Astrocyte (in vitro differentiated cells and primary cell): ENCODE measurements around the gene GPER1. TPM values are rescaled to one million over a fixed set of nuclear protein-coding genes. Genes with fewer than 3 reads are reported as not detected.

Experiments used
- DNase-seq: peaks from one replicate; pipeline ENCODE4 v3.0.0-alpha.2; 2010; ENCODE audit warnings: low read depth
- FAIRE-seq: peaks from 2 replicates; lab custom pipeline; 2011; peaks lifted over from hg19 to GRCh38; lab: Jason Lieb, UNC
- H2AFZ ChIP-seq: 2 replicates; pipeline ENCODE4 v1.6.0; 2012; ENCODE audit warnings: low read depth, low read length, inconsistent platforms
- H3K27ac ChIP-seq: 2 replicates; pipeline ENCODE4 v1.5.1; 2011; ENCODE audit warnings: low read depth, low read length, inconsistent platforms
- H3K27me3 ChIP-seq: 2 replicates; pipeline ENCODE4 v1.6.0; 2011; ENCODE audit warnings: low read length, inconsistent platforms; ENCODE audit not compliant: insufficient read depth
- H3K36me3 ChIP-seq: 2 replicates; pipeline ENCODE4 v1.5.1; 2011; ENCODE audit warnings: low read length, inconsistent platforms; ENCODE audit not compliant: insufficient read depth
- H3K4me1 ChIP-seq: 2 replicates; pipeline ENCODE4 v1.5.1; 2011; ENCODE audit warnings: low read length, inconsistent platforms; ENCODE audit not compliant: insufficient read depth
- H3K4me2 ChIP-seq: 2 replicates; pipeline ENCODE4 v1.6.0; 2012; ENCODE audit warnings: low read length, inconsistent platforms
- H3K4me3 ChIP-seq: 2 replicates; pipeline ENCODE4 v1.5.1; 2011; ENCODE audit warnings: low read depth, mild to moderate bottlenecking, low read length, inconsistent platforms; ENCODE audit not compliant: insufficient read depth
- H3K79me2 ChIP-seq: 2 replicates; pipeline ENCODE4 v1.6.0; 2012; ENCODE audit warnings: mild to moderate bottlenecking, low read length, inconsistent platforms; ENCODE audit not compliant: insufficient read depth
- H3K9ac ChIP-seq: 2 replicates; pipeline ENCODE4 v1.6.0; 2012; ENCODE audit warnings: mild to moderate bottlenecking, low read length, inconsistent platforms
- H3K9me3 ChIP-seq: 2 replicates; pipeline ENCODE4 v1.5.1; 2012; ENCODE audit warnings: low read depth, mild to moderate bottlenecking, low read length, inconsistent platforms; ENCODE audit not compliant: insufficient read depth
- H4K20me1 ChIP-seq: 2 replicates; pipeline ENCODE4 v1.6.0; 2012; ENCODE audit warnings: low read length, inconsistent platforms; ENCODE audit not compliant: insufficient read depth
- H3K27ac Mint-ChIP-seq: one replicate; pipeline ENCODE4 v1.8.0; 2021; ENCODE audit warnings: mild to moderate bottlenecking, mixed read lengths; ENCODE audit not compliant: unreplicated experiment
- H3K27me3 Mint-ChIP-seq: one replicate; pipeline ENCODE4 v1.8.0; 2021; ENCODE audit warnings: low read depth, mixed read lengths; ENCODE audit not compliant: unreplicated experiment
- H3K36me3 Mint-ChIP-seq: one replicate; pipeline ENCODE4 v1.8.0; 2021; ENCODE audit warnings: low read depth, mixed read lengths; ENCODE audit not compliant: unreplicated experiment
- H3K4me1 Mint-ChIP-seq: one replicate; pipeline ENCODE4 v1.8.0; 2021; ENCODE audit warnings: low read depth, mixed read lengths; ENCODE audit not compliant: unreplicated experiment
- H3K4me3 Mint-ChIP-seq: one replicate; pipeline ENCODE4 v1.8.0; 2021; ENCODE audit warnings: mild to moderate bottlenecking, moderate library complexity, mixed read lengths; ENCODE audit not compliant: unreplicated experiment
- H3K9me3 Mint-ChIP-seq: one replicate; pipeline ENCODE4 v1.8.0; 2021; ENCODE audit warnings: mild to moderate bottlenecking, mixed read lengths; ENCODE audit not compliant: unreplicated experiment
- EZH2 ChIP-seq: IDR thresholded peaks from 2 replicates; pipeline ENCODE4 v1.6.1; 2012; ENCODE audit warnings: mild to moderate bottlenecking, low read length, inconsistent platforms; ENCODE audit not compliant: insufficient read depth
- total RNA-seq: library from RNA; stranded (reverse); gene quantifications from 2 replicates; pipeline ENCODE4 v1.2.1, GENCODE V29; 2021
- TF ChIP-seq, protein P1 (sequence below): IDR thresholded peaks from 2 replicates; pipeline ENCODE4 v1.5.1; 2011; ENCODE audit warnings: low read depth, mild to moderate bottlenecking, inconsistent platforms, low read length, moderate library complexity; ENCODE audit not compliant: insufficient read depth

GPER1 gene
- total RNA-seq, 1 donor from 2014 or later: 17.4 TPM

DNA sequence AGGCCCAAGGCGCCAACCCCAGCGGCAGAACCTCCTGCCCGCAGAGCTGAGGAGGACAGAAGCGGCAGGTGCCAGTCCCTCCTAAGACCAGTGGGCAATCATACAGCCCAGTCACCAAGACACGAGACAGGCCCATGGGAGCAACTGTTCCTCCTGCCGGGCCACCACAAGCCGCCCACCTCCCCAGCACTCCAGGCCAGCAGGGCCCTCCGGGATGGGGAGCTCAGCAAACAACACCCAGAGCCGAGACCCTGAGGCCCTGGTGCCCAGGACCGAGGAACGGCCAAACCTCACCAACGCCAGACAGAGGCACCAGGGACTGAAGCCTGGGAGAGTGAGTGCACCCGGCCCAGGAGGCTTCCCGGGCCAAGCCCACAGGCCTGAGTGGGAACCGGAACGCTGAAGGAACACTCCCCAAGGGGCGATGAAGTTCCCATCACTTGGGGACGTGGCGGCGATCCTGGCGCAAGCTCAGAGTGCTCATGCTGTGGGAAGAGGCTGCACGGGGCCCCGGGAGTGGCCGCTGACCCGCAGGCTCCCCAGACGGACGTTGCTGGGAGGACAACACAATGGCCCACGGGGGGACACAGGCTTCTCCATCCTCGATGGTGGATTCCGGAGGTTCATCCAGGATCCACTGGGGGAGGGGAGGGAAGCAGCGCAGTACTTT lies 35.1 kb downstream of the GPER1 start:
- Mint-ChIP-seq H3K4me1 (peaks cover 14% of the 10 kb centered on the region), H3K27ac (no peak overlapping the region), H3K9me3 (no peaks in the 10 kb centered on the region), H3K27me3 (no peaks in the 10 kb centered on the region), H3K36me3 (peaks cover 10% of the 10 kb centered on the region), H3K4me3 (no peak overlapping the region)
- H3K36me3 ChIP-seq: peaks cover 5% of the 10 kb centered on the region
- no peak overlapping the region for H3K27ac ChIP-seq
- DNase-seq: no peak
- peaks cover 24% of the 10 kb centered on the region for H3K79me2 ChIP-seq
- H4K20me1 ChIP-seq: peaks cover 46% of the 10 kb centered on the region
- no peak for TF ChIP-seq EZH2
- TF ChIP-seq, protein P1, sequence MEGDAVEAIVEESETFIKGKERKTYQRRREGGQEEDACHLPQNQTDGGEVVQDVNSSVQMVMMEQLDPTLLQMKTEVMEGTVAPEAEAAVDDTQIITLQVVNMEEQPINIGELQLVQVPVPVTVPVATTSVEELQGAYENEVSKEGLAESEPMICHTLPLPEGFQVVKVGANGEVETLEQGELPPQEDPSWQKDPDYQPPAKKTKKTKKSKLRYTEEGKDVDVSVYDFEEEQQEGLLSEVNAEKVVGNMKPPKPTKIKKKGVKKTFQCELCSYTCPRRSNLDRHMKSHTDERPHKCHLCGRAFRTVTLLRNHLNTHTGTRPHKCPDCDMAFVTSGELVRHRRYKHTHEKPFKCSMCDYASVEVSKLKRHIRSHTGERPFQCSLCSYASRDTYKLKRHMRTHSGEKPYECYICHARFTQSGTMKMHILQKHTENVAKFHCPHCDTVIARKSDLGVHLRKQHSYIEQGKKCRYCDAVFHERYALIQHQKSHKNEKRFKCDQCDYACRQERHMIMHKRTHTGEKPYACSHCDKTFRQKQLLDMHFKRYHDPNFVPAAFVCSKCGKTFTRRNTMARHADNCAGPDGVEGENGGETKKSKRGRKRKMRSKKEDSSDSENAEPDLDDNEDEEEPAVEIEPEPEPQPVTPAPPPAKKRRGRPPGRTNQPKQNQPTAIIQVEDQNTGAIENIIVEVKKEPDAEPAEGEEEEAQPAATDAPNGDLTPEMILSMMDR: no peak
- H3K4me2 ChIP-seq: peak overlapping the region; percentile 69
- peaks cover 20% of the 10 kb centered on the region for H3K4me1 ChIP-seq
- peak overlapping the region; percentile 57 for H3K9ac ChIP-seq
- no peak for FAIRE-seq
- no peaks in the 10 kb centered on the region for H3K27me3 ChIP-seq
- H2AFZ ChIP-seq: peak overlapping the region; percentile 68
- H3K9me3 ChIP-seq: no peaks in the 10 kb centered on the region
- H3K4me3 ChIP-seq: no peak overlapping the region

DNA sequence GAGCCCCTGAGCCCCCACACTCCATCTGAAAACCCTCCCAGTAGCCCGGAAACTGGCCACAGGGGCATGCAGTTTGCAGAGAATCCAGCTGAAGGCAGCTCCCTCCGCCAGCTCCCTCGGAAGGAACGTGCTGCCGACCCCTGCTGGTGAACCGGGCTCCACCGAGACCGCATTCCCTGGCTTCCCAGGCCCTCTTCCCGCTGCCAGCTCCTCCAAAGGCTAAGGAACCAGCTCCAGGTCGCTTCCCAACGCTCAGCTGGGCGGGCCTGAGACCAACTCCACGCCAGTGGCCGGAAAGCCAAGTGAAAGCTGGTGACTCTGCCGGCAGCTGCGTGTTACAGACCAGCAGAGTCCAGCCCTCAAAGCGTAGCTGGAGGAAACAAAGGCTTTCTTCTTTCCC lies 35.8 kb downstream of the GPER1 start:
- peak overlapping the region; percentile 69 for H3K4me2 ChIP-seq
- peaks cover 10% of the 10 kb centered on the region for H3K36me3 Mint-ChIP-seq
- peak overlapping the region; percentile 57 for H3K27ac ChIP-seq
- no peak overlapping the region for H3K4me3 Mint-ChIP-seq
- H3K27ac Mint-ChIP-seq: peak overlapping the region; percentile 44
- H3K79me2 ChIP-seq: peaks cover 24% of the 10 kb centered on the region
- H3K27me3 Mint-ChIP-seq: no peaks in the 10 kb centered on the region
- DNase-seq (peak; percentile 73), FAIRE-seq (no peak)
- TF ChIP-seq, protein P1: peak; percentile 53
- no peak for TF ChIP-seq EZH2
- peaks cover 20% of the 10 kb centered on the region for H3K4me1 ChIP-seq
- H4K20me1 ChIP-seq: peaks cover 40% of the 10 kb centered on the region
- no peaks in the 10 kb centered on the region for H3K9me3 ChIP-seq
- no peaks in the 10 kb centered on the region for H3K27me3 ChIP-seq
- no peaks in the 10 kb centered on the region for H3K9me3 Mint-ChIP-seq
- H3K9ac ChIP-seq: peak overlapping the region; percentile 57
- peaks cover 14% of the 10 kb centered on the region for H3K4me1 Mint-ChIP-seq
- H3K36me3 ChIP-seq: peaks cover 5% of the 10 kb centered on the region
- no peak overlapping the region for H3K4me3 ChIP-seq
- H2AFZ ChIP-seq: peak overlapping the region; percentile 68

DNA sequence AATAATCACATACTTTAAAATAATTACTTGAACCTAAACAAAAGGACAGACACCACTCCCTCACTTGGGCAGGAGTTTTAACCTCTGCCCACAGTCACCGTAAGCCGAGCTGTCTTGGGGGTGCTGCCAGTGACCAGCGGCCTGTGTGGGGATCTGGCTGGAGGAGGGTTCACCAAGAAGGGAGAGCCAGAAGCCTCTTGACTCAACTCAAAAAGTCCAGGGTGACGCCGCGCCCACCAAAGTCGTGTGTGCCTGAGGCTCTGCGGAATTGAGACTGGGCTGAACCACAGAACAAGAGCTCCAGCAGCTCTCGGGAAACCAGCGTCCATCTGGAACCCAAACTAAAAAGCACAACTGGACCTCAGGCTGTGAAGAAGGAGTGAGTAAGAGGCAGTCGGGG lies 36.3 kb downstream of the GPER1 start:
- FAIRE-seq: no peak
- peaks cover 24% of the 10 kb centered on the region for H3K79me2 ChIP-seq

More for the DNA sequence above, 36.3 kb downstream of the GPER1 start:
- H3K36me3 ChIP-seq: peaks cover 5% of the 10 kb centered on the region
- no peak for DNase-seq
- H4K20me1 ChIP-seq: peaks cover 36% of the 10 kb centered on the region
- H3K4me1 Mint-ChIP-seq: peaks cover 14% of the 10 kb centered on the region
- no peak for TF ChIP-seq EZH2
- TF ChIP-seq, protein P1: no peak
- H3K4me3 Mint-ChIP-seq: no peak overlapping the region
- no peaks in the 10 kb centered on the region for H3K27me3 ChIP-seq
- no peaks in the 10 kb centered on the region for H3K9me3 Mint-ChIP-seq
- no peak overlapping the region for H2AFZ ChIP-seq
- H3K9me3 ChIP-seq: no peaks in the 10 kb centered on the region
- peak overlapping the region; percentile 57 for H3K9ac ChIP-seq
- H3K4me1 ChIP-seq: peaks cover 20% of the 10 kb centered on the region
- peak overlapping the region; percentile 44 for H3K27ac Mint-ChIP-seq
- H3K4me2 ChIP-seq: peak overlapping the region; percentile 69
- no peaks in the 10 kb centered on the region for H3K27me3 Mint-ChIP-seq
- H3K27ac ChIP-seq: peak overlapping the region; percentile 57
- peaks cover 10% of the 10 kb centered on the region for H3K36me3 Mint-ChIP-seq
- no peak overlapping the region for H3K4me3 ChIP-seq
